Gastrocnemius medialis (tissue), 4 donors: Measurements from ENCODE around the gene PABPN1.

Experiments used
- POLR2A ChIP-seq, 2 donors: fragments of 450-650 bp; IDR thresholded peaks; one replicate each; pipeline ENCODE4 v1.6.1; 2017; ENCODE audit warnings: antibody characterized with exemption in 2 of 2, mild to moderate bottlenecking in 2 of 2, moderate library complexity in 2 of 2
- TF ChIP-seq, protein P1 (sequence below), 5 experiments: fragments of 450-650 bp in 3 of 5; fragments of 200-600 bp in 2 of 5; sonication (generic) in 2 of 5; IDR thresholded peaks in 4 of 5; conservative IDR thresholded peaks in 1 of 5; 1 replicate in 4 of 5; 2 replicates in 1 of 5; pipeline ENCODE4 v1.5.1; 2016 to 2019; ENCODE audit warnings: antibody characterized with exemption in 5 of 5, mild to moderate bottlenecking in 3 of 5, moderate library complexity in 3 of 5

DNA sequence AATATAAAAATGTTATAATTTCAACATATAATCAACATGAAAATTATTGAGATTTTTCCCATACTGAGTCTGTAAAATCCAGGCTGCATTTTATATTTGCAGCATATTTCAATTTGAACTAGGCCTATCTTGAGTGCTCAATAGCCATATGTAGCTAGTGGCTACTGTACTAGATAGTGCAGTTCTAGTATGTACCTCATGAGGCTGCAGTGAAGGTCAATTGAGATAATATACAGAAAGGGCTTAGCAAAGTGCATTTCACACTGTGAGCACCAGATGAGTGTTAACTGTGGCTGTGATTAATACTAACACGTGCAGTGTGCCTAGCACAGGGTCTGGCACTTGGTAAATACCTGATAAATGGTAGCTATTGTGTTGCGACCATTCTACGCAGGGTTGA is 36.8 kb downstream of the PABPN1 start:
- TF ChIP-seq, protein P1, sequence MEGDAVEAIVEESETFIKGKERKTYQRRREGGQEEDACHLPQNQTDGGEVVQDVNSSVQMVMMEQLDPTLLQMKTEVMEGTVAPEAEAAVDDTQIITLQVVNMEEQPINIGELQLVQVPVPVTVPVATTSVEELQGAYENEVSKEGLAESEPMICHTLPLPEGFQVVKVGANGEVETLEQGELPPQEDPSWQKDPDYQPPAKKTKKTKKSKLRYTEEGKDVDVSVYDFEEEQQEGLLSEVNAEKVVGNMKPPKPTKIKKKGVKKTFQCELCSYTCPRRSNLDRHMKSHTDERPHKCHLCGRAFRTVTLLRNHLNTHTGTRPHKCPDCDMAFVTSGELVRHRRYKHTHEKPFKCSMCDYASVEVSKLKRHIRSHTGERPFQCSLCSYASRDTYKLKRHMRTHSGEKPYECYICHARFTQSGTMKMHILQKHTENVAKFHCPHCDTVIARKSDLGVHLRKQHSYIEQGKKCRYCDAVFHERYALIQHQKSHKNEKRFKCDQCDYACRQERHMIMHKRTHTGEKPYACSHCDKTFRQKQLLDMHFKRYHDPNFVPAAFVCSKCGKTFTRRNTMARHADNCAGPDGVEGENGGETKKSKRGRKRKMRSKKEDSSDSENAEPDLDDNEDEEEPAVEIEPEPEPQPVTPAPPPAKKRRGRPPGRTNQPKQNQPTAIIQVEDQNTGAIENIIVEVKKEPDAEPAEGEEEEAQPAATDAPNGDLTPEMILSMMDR (IDR thresholded peaks at IDR 0.05 in 4 of 5, conservative IDR thresholded peaks at IDR 0.05 in 1 of 5): no peak
- no peak for TF ChIP-seq POLR2A (IDR thresholded peaks at IDR 0.05)
